Suppressor macrophage (primary cell): ENCODE results near the gene IL1RAP.
"Not testable (repeated sequence)": the region's sequence is repeated elsewhere in the genome, so short reads cannot be mapped to it uniquely, and the experiment has no call there.

Source experiments
- DNase-seq, 4 experiments: peaks; one replicate each; pipeline ENCODE4 v3.0.0-alpha.2; 2020 to 2022
- total RNA-seq, 17 experiments: gene quantifications; one replicate each; lab custom pipeline; 2026; ENCODE audit warnings: mixed read lengths in 6 of 17, inconsistent platforms in 3 of 17; lab: John Stamatoyannopoulos, UW

Gene IL1RAP
- total RNA-seq = 11.3 to 193 (median 28.5) reads per million in 17 experiments

DNA sequence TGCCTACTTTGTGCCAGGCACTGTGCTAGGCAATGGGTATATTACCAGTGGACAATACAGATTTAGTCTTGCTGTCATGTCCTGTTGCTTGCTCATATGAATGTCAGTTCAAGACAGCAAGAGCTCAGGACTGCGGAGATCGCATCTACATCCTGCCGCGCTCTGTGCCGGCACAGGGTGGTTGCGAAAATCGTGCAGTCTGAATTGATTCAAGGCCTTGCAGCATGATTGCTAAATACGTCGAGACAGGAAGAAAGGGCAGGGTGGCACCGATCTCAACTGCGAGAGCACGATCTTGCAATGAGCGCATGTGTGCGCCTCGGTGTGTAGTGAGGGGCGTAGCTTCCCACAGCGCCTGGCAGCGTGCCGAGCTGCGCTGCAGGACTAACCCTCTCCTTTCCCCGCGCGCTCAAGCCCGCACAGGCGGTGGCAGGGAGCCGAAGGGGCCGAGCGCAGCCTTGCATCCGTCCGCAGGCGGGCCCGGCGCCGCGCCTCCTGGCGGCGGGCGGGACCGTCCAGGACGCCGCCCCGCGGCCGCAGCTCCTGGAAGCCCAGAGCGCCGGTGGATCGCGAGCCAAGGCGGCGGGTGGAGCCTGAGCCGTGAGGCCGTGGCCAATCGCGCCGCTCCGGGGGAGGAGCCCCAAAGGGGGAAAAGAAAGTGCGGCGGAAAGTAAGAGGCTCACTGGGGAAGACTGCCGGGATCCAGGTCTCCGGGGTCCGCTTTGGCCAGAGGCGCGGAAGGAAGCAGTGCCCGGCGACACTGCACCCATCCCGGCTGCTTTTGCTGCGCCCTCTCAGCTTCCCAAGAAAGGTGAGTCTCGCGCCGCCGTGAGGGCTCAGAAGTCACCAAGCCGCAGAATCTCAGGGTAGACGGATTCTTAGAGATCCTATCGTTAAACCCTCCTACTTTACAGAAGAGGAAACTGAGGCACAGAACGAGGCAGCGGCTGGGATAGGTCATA is at the start of gene IL1RAP:
TSS of gene IL1RAP (plus strand) at position 677 of the 962 bp plus-strand sequence. CDS start 50,205 bp downstream, outside the sequence.
- peak; percentile 95 to 98 (median 97) for DNase-seq

DNA sequence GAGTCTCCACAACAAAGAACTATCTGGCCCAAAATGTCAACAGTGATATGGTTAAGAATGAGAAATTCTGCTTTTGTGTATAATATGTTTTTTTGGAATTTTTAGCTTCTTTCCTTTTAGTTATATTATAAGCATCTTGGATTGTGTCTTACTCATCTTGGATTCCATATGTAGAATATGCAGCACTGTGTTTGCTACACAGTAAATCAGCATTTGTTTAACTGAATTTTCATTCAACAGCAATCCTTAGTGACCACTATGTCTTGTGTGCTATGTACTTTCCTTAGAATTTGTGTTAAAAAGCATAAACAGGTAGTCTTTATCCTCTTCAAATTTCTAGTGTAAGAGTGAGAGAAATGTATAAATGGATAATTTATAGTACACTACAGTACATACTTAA is 46.0 kb upstream of the IL1RAP start:
- DNase-seq = no peak

DNA sequence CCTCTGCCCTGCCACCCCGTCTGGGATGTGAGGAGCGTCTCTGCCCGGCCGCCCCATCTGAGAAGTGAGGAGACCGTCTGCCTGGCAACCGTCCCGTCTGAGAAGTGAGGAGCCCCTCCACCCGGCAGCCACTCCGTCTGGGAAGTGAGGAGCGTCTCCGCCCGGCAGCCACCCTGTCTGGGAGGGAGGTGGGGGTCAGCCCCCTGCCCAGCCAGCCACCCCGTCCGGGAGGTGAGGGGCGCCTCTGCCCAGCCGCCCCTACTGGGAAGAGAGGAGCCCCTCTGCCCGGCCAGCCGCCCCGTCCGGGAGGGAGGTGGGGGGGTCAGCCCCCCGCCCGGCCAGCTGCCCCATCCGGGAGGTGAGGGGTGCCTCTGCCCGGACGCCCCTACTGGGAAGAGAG is 40.6 kb upstream of the IL1RAP start:
- not testable (repeated sequence) for DNase-seq

DNA sequence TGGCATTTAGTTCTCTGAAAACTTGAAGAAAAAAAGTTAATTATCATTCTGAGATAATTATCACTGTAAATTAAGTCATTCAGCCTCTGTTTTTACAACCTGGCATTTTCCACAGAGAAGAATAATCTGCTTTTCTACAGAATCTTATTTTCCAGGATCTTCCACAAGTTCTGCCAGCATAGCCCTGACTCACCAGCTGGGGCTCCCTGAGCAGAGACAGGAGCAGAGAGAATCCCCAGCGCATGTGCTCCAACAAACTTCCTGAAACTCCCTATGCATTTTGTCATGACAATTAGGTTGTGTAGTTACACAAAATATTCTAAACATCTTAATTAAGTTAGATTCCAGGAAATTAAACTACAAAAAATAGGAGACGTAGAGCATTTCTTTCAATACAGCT is 32.1 kb upstream of the IL1RAP start:
- DNase-seq = no peak

DNA sequence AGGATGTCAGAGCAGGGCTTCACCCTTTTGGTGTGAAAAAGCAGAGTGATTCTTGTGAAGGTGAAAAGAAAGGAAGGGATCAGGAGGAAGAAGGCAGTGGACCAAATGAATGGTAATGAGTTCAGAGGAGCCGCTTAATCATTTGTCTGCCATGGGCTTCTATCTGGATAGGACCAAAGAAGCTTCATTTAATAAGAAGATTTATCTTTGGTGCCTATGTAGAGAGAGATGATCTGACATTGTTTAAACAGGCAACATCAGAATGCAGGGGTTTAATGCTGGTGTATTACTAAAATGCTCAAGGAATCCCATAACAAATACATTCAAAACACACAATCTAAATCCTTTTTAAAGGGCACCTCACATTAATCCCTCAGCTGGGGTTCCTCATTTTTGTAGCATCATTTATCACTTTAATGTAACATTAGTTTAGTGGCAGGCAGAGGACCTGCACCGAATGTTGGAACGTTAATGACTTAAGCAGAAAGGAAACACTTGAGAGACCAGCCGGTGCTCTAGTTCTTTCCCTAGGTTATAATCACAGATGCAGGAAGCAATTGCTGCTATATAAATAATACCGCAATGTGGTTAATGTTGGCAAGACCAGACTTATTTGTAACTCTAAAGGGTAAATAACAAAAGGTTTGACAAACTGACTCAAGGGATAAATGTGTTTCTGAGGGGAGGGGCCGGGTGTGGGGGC is 27.9 kb upstream of the IL1RAP start:
- DNase-seq = no peak

- no peak for DNase-seq
Observed at GRCh38 chr3:190486533-190486864, 27.4 kb upstream of the IL1RAP start.

DNA sequence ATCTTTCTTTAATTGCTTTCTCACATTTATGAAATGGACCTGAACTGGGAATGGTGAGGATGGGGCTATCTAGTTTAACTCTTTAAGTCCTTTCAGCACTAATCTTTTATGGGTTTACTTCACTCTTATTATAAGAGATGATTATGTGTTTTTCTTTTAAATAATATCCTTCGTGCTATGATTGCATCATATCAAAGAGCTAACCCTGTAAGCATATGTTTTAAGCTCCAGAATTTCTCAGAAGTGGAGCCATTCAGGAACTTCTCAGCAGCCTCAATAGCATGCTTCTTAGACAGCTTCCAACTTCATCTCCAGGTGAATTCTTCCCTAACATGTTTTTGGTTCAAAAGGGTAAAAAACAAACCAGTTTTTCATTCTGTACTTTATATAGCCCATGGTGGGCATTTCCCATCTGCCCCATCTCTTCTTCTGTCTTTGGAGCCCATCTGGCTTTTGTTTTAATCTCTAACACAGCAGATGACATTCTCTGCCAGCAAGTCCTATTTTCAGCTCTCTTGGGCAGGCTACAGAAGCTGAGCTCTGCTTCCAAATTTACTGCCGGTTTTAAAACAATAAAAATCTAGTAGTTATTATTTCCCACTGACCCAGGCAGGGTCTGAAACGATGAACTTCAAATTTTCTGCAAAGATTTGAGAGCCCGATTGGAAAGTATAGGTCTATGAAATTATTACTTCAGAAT is 26.8 kb upstream of the IL1RAP start:
- no peak for DNase-seq

GRCh38 chr3:190491533-190492054 is 22.3 kb upstream of the IL1RAP start:
- DNase-seq = no peak

- DNase-seq = no peak
Observed at GRCh38 chr3:190492129-190492528, 21.8 kb upstream of the IL1RAP start.

DNA sequence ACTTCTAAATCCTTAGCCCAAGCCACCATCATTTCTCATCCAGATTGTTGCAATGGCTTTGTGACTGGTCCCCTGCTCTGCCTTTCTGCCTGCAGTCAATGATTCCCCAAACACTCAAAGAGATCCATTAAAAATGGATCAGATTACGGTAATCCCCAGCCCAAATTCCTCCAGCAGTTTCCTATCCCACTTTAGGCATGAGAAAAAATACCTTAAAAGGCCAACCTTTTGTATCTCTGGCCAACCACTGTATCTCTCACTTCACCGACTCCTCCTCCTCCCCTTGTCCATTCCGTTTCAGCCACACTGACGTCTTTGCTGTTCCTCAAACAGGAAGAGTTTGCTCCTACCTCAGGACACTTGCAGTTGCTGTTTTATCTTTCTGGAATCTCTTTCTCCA is 20.9 kb upstream of the IL1RAP start:
- no peak for DNase-seq

- no peak for DNase-seq
Observed at GRCh38 chr3:190494907-190495306, 19.0 kb upstream of the IL1RAP start.

- DNase-seq = no peak
Observed at GRCh38 chr3:190495354-190495753, 18.5 kb upstream of the IL1RAP start.

DNA sequence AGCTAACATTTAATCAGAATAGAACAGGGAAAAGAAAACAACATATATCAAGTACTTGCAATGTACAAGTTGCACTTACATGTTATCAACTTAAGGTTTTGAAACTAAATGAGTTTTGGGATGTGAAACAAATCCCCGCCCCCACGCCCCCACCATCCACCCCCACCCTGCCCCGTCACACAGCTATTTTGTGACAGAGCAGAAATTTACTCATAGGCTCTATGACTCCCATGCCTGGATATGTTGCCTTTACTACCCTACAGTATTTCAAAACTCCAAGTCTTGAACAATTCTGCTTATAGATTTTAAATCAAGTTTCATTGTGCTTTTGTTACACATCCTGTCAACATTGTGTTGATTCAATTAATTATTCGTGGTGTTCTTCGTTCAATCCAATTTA is 18.1 kb upstream of the IL1RAP start:
- peak; percentile 43 to 85 (median 71) for DNase-seq

- DNase-seq = no peak
Observed at GRCh38 chr3:190496859-190497258, 17.0 kb upstream of the IL1RAP start.

DNA sequence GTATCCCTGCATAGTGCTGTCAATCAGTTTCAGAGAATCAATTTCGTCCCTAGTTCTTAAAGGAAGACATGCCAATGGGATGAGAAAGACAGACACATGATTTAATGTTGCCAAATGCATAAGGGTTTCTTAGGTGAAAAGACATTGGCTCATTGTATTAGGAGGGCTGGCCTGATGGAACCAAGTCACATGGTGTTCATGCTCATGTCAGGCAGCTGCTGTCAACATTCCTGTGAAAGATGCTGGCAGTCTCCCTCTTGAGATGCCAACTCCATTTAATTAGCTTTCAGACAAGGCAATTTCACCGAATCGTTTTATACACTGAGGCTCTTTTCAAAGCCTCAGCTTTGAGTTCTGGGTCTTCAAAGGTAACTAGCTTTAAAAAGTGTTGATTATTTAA is 16.1 kb upstream of the IL1RAP start:
- DNase-seq = no peak

GRCh38 chr3:190498293-190498692 is 15.6 kb upstream of the IL1RAP start:
- DNase-seq = no peak

DNA sequence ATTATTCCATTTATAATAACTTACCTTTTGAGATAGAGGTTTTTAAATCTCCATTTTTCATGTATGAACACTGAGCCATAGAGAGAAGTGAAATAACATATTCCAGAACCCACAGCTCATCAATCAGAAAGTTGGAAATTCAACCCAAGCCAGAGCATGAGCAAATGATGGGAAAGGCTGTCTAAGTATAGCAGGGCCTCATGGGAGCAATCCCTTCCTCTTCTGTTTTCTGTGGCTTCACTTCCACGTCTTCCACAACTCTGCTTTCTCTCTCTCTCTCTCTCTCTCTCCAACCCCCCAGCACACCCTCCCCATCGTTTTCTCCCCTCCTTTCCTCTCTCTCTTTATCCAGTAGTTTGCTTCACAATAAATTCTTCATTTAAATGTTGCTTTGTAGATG is 14.8 kb upstream of the IL1RAP start:
- no peak for DNase-seq

DNA sequence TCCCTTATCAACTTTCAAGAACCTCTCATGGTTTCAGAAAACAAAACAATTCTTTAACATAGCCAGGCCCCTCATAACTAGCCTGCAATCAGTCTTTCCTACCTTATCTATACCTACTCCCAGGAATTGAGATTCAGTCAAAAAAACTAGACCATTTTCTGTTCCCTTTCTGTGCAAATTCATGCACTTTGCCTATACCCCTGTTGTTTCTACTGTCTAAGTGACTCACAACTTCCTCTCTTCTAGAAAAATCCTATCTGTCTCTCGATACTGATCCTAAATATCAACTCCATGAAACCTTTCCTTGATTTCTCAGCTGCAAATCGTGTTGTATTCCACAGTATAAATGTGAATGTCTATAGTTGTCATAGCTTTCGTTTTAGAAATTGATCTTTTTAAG is 10.9 kb upstream of the IL1RAP start:
- DNase-seq = peak in 3 of 4 experiments; percentile 20 to 57 (median 45)

DNA sequence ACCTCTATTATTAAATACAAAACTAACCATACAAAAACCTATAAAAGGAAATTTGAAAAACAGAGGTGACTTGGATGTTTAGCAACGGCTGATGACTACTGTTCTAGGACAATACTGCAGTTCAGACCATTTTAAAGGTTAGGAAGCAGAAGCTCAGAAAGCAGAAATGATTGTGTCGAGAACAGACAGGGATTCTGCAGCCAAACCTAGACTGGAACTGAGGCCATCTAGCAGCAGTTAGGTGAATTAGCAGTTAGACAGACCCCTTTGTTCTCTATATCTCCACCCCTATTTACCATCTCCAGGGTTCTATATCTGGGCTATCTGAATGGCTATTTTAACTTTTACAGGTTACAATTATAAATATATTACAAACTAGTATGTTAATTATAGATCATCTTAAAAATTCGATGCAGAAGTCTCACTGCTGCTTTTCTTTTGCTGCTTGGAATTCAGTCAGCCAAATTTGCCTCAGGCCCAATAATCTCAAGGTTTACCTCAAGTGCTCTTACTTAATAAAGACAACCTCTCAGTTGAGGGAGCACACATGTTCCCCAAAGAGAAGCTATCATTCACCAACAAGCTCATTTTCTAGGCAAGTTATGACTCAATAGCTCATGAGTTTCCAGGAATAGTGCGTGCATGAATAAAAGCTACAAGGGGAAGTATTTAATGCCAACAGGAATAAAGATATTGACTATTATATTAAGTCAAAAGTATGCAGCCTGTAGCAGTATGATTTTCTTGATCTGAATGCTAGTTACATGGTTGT is 9.3 kb upstream of the IL1RAP start:
- peak; percentile 55 to 85 (median 71) for DNase-seq

GRCh38 chr3:190505381-190506003 is 8.4 kb upstream of the IL1RAP start:
- no peak for DNase-seq

DNA sequence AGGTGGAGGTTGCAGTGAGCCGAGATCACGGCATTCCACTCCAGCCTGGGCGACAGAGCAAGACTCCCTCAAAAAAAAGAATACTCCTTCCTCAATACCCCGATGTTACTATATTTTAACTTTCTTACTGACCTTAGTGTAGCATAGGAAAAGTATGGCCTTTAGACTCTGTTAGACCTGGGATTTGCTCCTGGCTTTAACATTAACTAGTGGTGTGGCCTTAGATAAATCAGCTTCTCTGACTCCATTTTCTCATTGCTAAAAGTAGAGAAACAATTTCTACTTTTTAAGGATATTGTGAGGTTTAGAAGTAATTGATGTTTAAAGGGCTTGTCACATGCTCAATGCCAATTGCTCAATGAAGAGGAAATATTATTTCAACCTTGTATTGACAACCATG is 7.6 kb upstream of the IL1RAP start:
- DNase-seq = no peak

- DNase-seq = no peak
Observed at GRCh38 chr3:190512666-190513065, 1.2 kb upstream of the IL1RAP start.
